H9 (cell line): Measurements from ENCODE around the gene ST8SIA5. TPM values are rescaled to one million over a fixed set of nuclear protein-coding genes. Genes with fewer than 3 reads are reported as not detected.

Experiments used
- DNase-seq: peaks from one replicate; pipeline ENCODE4 v3.0.0-alpha.2; 2017
- H2AFZ ChIP-seq: one replicate; pipeline ENCODE4 v1.6.1; 2013; ENCODE audit warnings: mild to moderate bottlenecking, low read length, control low read depth, moderate library complexity
- H2AK5ac ChIP-seq: 2 replicates; pipeline ENCODE4 v1.6.1; 2013; ENCODE audit warnings: low read length, control low read depth, mixed read lengths; ENCODE audit not compliant: insufficient read length
- H2BK120ac ChIP-seq: one replicate; pipeline ENCODE4 v1.6.1; 2013; ENCODE audit warnings: low read depth, mild to moderate bottlenecking, low read length, control low read depth, inconsistent platforms; ENCODE audit not compliant: poor library complexity, severe bottlenecking
- H2BK12ac ChIP-seq: 2 replicates; pipeline ENCODE4 v1.6.1; 2013; ENCODE audit warnings: low read length, control low read depth, mixed read lengths, low read depth; ENCODE audit not compliant: insufficient read length
- H2BK15ac ChIP-seq: 2 replicates; pipeline ENCODE4 v1.6.1; 2013; ENCODE audit warnings: low read depth, low read length, control low read depth
- H2BK20ac ChIP-seq: one replicate; pipeline ENCODE4 v1.6.1; 2013; ENCODE audit warnings: low read depth, mild to moderate bottlenecking, low read length, control low read depth, inconsistent platforms; ENCODE audit not compliant: poor library complexity, severe bottlenecking
- H2BK5ac ChIP-seq: 2 replicates; pipeline ENCODE4 v1.6.1; 2013; ENCODE audit warnings: low read length, control low read depth, mixed read lengths; ENCODE audit not compliant: insufficient read length
- H3K14ac ChIP-seq: 2 replicates; pipeline ENCODE4 v1.6.1; 2013; ENCODE audit warnings: low read length, control low read depth; ENCODE audit not compliant: insufficient read depth
- H3K18ac ChIP-seq: 2 replicates; pipeline ENCODE4 v1.6.1; 2013; ENCODE audit warnings: low read depth, mild to moderate bottlenecking, mixed read lengths, low read length, control low read depth; ENCODE audit not compliant: insufficient read length
- H3K23ac ChIP-seq: 2 replicates; pipeline ENCODE4 v1.6.1; 2013; ENCODE audit warnings: low read length, control low read depth, mixed read lengths, low read depth; ENCODE audit not compliant: insufficient read length
- H3K23me2 ChIP-seq: 2 replicates; pipeline ENCODE4 v1.6.1; 2013; ENCODE audit warnings: low read depth, mild to moderate bottlenecking, mixed read lengths, low read length, control low read depth; ENCODE audit not compliant: insufficient read length, poor library complexity, severe bottlenecking
- H3K27ac ChIP-seq: 2 replicates; pipeline ENCODE4 v1.5.1; 2013; ENCODE audit warnings: low read length, control low read depth, mixed read lengths, low read depth; ENCODE audit not compliant: insufficient read length
- H3K27me3 ChIP-seq: 2 replicates; pipeline ENCODE4 v1.6.1; 2013; ENCODE audit warnings: low read length, control low read depth, inconsistent platforms; ENCODE audit not compliant: insufficient read depth
- H3K4ac ChIP-seq: 2 replicates; pipeline ENCODE4 v1.6.1; 2013; ENCODE audit warnings: low read depth, mild to moderate bottlenecking, control low read depth, inconsistent platforms, low read length, moderate library complexity
- H3K4me1 ChIP-seq: 2 replicates; pipeline ENCODE4 v1.6.1; 2013; ENCODE audit warnings: low read length, control low read depth, inconsistent platforms; ENCODE audit not compliant: insufficient read depth
- H3K4me2 ChIP-seq: 2 replicates; pipeline ENCODE4 v1.6.1; 2013; ENCODE audit warnings: low read length, control low read depth, mixed read lengths; ENCODE audit not compliant: insufficient read length, insufficient read depth
- H3K56ac ChIP-seq: 2 replicates; pipeline ENCODE4 v1.6.1; 2013; ENCODE audit warnings: low read depth, mild to moderate bottlenecking, mixed read lengths, low read length, control low read depth; ENCODE audit not compliant: insufficient read length
- H3K79me1 ChIP-seq: 2 replicates; pipeline ENCODE4 v1.6.1; 2013; ENCODE audit warnings: low read depth, mild to moderate bottlenecking, moderate library complexity, low read length, control low read depth, inconsistent platforms; ENCODE audit not compliant: insufficient read depth, poor library complexity, severe bottlenecking
- H3K79me2 ChIP-seq: 2 replicates; pipeline ENCODE4 v1.6.1; 2013; ENCODE audit warnings: low read length, control low read depth, inconsistent platforms; ENCODE audit not compliant: insufficient read depth
- H3K9ac ChIP-seq: 2 replicates; pipeline ENCODE4 v1.6.1; 2013; ENCODE audit warnings: low read length, control low read depth, mixed read lengths; ENCODE audit not compliant: insufficient read length; ENCODE audit errors: extremely low read depth
- H3K9me3 ChIP-seq: one replicate; pipeline ENCODE4 v1.6.1; 2013; ENCODE audit warnings: low read depth, low read length, inconsistent platforms; ENCODE audit not compliant: control insufficient read depth
- H3T11ph ChIP-seq: one replicate; pipeline ENCODE4 v1.6.1; 2013; ENCODE audit warnings: mild to moderate bottlenecking, low read length, control low read depth, inconsistent platforms
- H4K20me1 ChIP-seq: one replicate; pipeline ENCODE4 v1.6.1; 2013; ENCODE audit not compliant: control insufficient read depth, insufficient read length, insufficient read depth
- H4K5ac ChIP-seq: 2 replicates; pipeline ENCODE4 v1.6.1; 2013; ENCODE audit warnings: low read depth, mild to moderate bottlenecking, mixed read lengths, low read length, control low read depth; ENCODE audit not compliant: insufficient read length
- H4K8ac ChIP-seq: replicated peaks from 2 replicates; pipeline ENCODE4 v1.6.1; 2013; ENCODE audit warnings: low read length, control low read depth, mixed read lengths, low read depth; ENCODE audit not compliant: insufficient read length
- H4K91ac ChIP-seq: 2 replicates; pipeline ENCODE4 v1.6.1; 2013; ENCODE audit warnings: low read depth, mild to moderate bottlenecking, moderate library complexity, mixed read lengths, low read length, control low read depth; ENCODE audit not compliant: insufficient read length
- H3K27ac Mint-ChIP-seq, 3 experiments: 2 replicates in 2 of 3; 3 replicates in 1 of 3; pipeline ENCODE4 v1.8.0; 2020 to 2021; ENCODE audit warnings: mixed read lengths in 3 of 3, mild to moderate bottlenecking in 1 of 3, moderate library complexity in 1 of 3
- H3K27me3 Mint-ChIP-seq: 2 replicates; pipeline ENCODE4 v1.8.0; 2021; ENCODE audit warnings: low read depth, mild to moderate bottlenecking, moderate library complexity, mixed read lengths
- H3K36me3 Mint-ChIP-seq, 3 experiments: 2 replicates in 2 of 3; 3 replicates in 1 of 3; pipeline ENCODE4 v1.8.0; 2020 to 2021; ENCODE audit warnings: low read depth in 3 of 3, mixed read lengths in 3 of 3; ENCODE audit not compliant: insufficient read depth in 1 of 3
- H3K4me1 Mint-ChIP-seq, 2 experiments: 2 replicates each; pipeline ENCODE4 v1.8.0; 2020; ENCODE audit warnings: mixed read lengths in 2 of 2
- H3K4me3 Mint-ChIP-seq, 2 experiments: 2 replicates in 1 of 2; 3 replicates in 1 of 2; pipeline ENCODE4 v1.8.0; 2020 to 2021; ENCODE audit warnings: mild to moderate bottlenecking in 2 of 2, mixed read lengths in 2 of 2, moderate library complexity in 1 of 2
- H3K9me3 Mint-ChIP-seq, 2 experiments: 2 replicates in 1 of 2; 3 replicates in 1 of 2; pipeline ENCODE4 v1.8.0; 2020; ENCODE audit warnings: mild to moderate bottlenecking in 2 of 2, mixed read lengths in 2 of 2, moderate library complexity in 1 of 2
- CTCF ChIP-seq: fragments of 200-600 bp; sonication (generic); conservative IDR thresholded peaks from 3 replicates; pipeline ENCODE4 v1.8.0; 2021; ENCODE audit warnings: antibody characterized with exemption, mild to moderate bottlenecking
- WGBS: extraction: QIAGEN DNeasy Blood & Tissue Kit; methylation state at CpG from one replicate; pipeline ENCODE4 v1.1.7; 2013; ENCODE audit warnings: missing lambda C conversion rate, low lambda C conversion rate, mixed read lengths; ENCODE audit not compliant: insufficient read length; ENCODE audit errors: extremely low coverage; 5-methylcytosine and 5-hydroxymethylcytosine counted together
- total RNA-seq: library from RNA; stranded (reverse); gene quantifications from 2 replicates; pipeline ENCODE4 v1.2.1, GENCODE V29; 2021

The ST8SIA5 gene
- total RNA-seq, 1 experiment from 2014 or later = 0.63 TPM

- H2BK15ac ChIP-seq = no peak overlapping the region
- DNase-seq = no peak
- no peak overlapping the region for H4K5ac ChIP-seq
- H3K4ac ChIP-seq = no peak overlapping the region
- no peak overlapping the region for H2AK5ac ChIP-seq
- no peak overlapping the region for H3K14ac ChIP-seq
- H4K20me1 ChIP-seq = no peaks in the 10 kb centered on the region
- H3K27me3 ChIP-seq = no peaks in the 10 kb centered on the region
- peaks cover 11% of the 10 kb centered on the region for H3K27me3 Mint-ChIP-seq
- no peaks in the 10 kb centered on the region for H3K36me3 Mint-ChIP-seq
- H3T11ph ChIP-seq = no peak overlapping the region
- H3K4me2 ChIP-seq = no peak overlapping the region
- no peaks in the 10 kb centered on the region for H3K79me2 ChIP-seq
- peaks cover 5% of the 10 kb centered on the region for H3K4me1 ChIP-seq
- no peak overlapping the region for H4K91ac ChIP-seq
- no peak overlapping the region for H2BK20ac ChIP-seq
- no peaks in the 10 kb centered on the region for H3K23me2 ChIP-seq
- no peaks in the 10 kb centered on the region for H3K9me3 ChIP-seq
- H3K27ac Mint-ChIP-seq = peak overlapping the region in 1 of 3 experiments; percentile 17; a peak in 1 of 7 replicates
- H3K27ac ChIP-seq = no peak overlapping the region
- no peak overlapping the region for H3K56ac ChIP-seq
- no peak overlapping the region for H2BK5ac ChIP-seq
- H2BK120ac ChIP-seq = no peak overlapping the region
- no peak for TF ChIP-seq CTCF
- no peaks in the 10 kb centered on the region for H3K79me1 ChIP-seq
- H3K9ac ChIP-seq = no peak overlapping the region
- H3K4me1 Mint-ChIP-seq = peaks cover 19 to 20% of the 10 kb centered on the region in 2 experiments
- H3K18ac ChIP-seq = no peak overlapping the region
- no peaks in the 10 kb centered on the region for H3K9me3 Mint-ChIP-seq
- no peak overlapping the region for H4K8ac ChIP-seq
- no peak overlapping the region for H3K4me3 Mint-ChIP-seq
- no CpG with 5 or more reads among the region's 11 CpGs for WGBS
- H2BK12ac ChIP-seq = no peak overlapping the region
- no peak overlapping the region for H2AFZ ChIP-seq
- H3K23ac ChIP-seq = no peak overlapping the region
Measured at GRCh38 chr18:46711444-46711863, 45.4 kb downstream of the ST8SIA5 start.
